OCI-LY3 (cell line): ENCODE measurements around the gene LPP.

Experiments
- H2AFZ ChIP-seq: fragments of 200-600, 300-600 bp; shearing (Covaris generic); 2 replicates; pipeline ENCODE4 v1.6.0; 2014; ENCODE audit warnings: antibody characterized with exemption, low read depth, low read length
- H3K27ac ChIP-seq: fragments of 200-600, 300-600 bp; sonication (generic); 2 replicates; pipeline ENCODE4 v1.5.1; 2014; ENCODE audit warnings: mild to moderate bottlenecking, low read length, moderate library complexity, mixed read lengths
- H3K27me3 ChIP-seq: fragments of 200-600, 300-600 bp; sonication (generic); 2 replicates; pipeline ENCODE4 v1.6.1; 2014; ENCODE audit warnings: low read depth, low read length, mixed read lengths
- H3K36me3 ChIP-seq: fragments of 200-600, 300-600 bp; sonication (generic); replicated peaks from 2 replicates; pipeline ENCODE3; 2014; ENCODE audit warnings: low read depth, low read length, mixed read lengths
- H3K4me1 ChIP-seq: fragments of 300-600, 200-600 bp; sonication (generic); 2 replicates; pipeline ENCODE4 v1.6.1; 2014; ENCODE audit warnings: low read length, mixed read lengths
- H3K4me2 ChIP-seq: fragments of 200-600, 300-600 bp; sonication (generic); 2 replicates; pipeline ENCODE4 v1.6.1; 2014; ENCODE audit warnings: low read length, mixed read lengths
- H3K4me3 ChIP-seq: fragments of 300-600, 200-600 bp; sonication (generic); 2 replicates; pipeline ENCODE4 v1.5.1; 2014; ENCODE audit warnings: antibody characterized with exemption, mild to moderate bottlenecking, low read length, moderate library complexity
- H3K79me2 ChIP-seq: fragments of 300-600, 200-600 bp; shearing (Covaris generic); 2 replicates; pipeline ENCODE4 v1.6.1; 2014; ENCODE audit warnings: mild to moderate bottlenecking, low read length, mixed read lengths
- H3K9ac ChIP-seq: fragments of 300-600, 200-600 bp; shearing (Covaris generic); 2 replicates; pipeline ENCODE4 v1.6.0; 2014; ENCODE audit warnings: mild to moderate bottlenecking, low read length, moderate library complexity
- H3K9me3 ChIP-seq: fragments of 200-600, 300-600 bp; shearing (Covaris generic); 2 replicates; pipeline ENCODE4 v1.6.1; 2014; ENCODE audit warnings: low read length, mixed read lengths; ENCODE audit not compliant: insufficient read depth
- H4K20me1 ChIP-seq: fragments of 200-600, 300-600 bp; sonication (generic); 2 replicates; pipeline ENCODE4 v1.6.1; 2016; ENCODE audit warnings: low read length, mixed read lengths; ENCODE audit not compliant: insufficient read depth
- CTCF ChIP-seq: fragments of 200-600, 300-600 bp; sonication (generic); IDR thresholded peaks from 2 replicates; pipeline ENCODE4 v1.5.1; 2014; ENCODE audit warnings: antibody characterized with exemption, low read length, low read depth
- EZH2phosphoT487 ChIP-seq: fragments of 200-600 bp; shearing (Covaris generic); IDR thresholded peaks from 2 replicates; pipeline ENCODE4 v1.6.1; 2018; ENCODE audit warnings: antibody characterized with exemption, mixed run types, low read depth

The LPP gene

GRCh38 chr3:188817935-188818269 is 663.9 kb downstream of the LPP start:
- Histone ChIP-seq H3K36me3 (no peaks in the 10 kb centered on the region), H3K9me3 (no peaks in the 10 kb centered on the region), H3K79me2 (no peaks in the 10 kb centered on the region), H4K20me1 (no peaks in the 10 kb centered on the region), H3K9ac (no peak overlapping the region), H3K27me3 (no peaks in the 10 kb centered on the region), H3K4me3 (no peak overlapping the region), H2AFZ (no peak overlapping the region), H3K27ac (no peak overlapping the region), H3K4me2 (no peak overlapping the region), H3K4me1 (peaks cover 8% of the 10 kb centered on the region)
- TF ChIP-seq CTCF (no peak), EZH2phosphoT487 (no peak)

DNA sequence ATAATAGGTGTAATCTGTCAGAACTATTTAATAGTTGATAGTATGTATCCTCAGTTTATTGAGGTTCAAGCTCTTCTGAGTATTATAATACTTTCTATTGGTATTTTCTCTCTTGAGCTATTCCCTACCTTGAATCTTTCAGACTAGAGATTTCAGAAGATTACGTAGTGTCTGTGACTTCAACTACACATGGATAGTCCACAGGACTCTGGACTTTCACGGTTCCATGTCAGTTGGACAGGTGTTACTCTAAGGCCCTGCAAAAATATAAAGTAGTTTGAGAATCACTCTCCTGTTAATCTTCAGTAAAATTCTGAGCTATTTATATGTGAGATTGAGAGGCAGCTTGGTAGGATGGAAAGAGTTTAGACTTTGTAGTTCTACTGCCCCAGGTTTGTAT is 664.3 kb downstream of the LPP start:
- Histone ChIP-seq H3K27ac (no peak overlapping the region), H3K4me2 (no peak overlapping the region), H3K9me3 (no peaks in the 10 kb centered on the region), H2AFZ (no peak overlapping the region), H4K20me1 (no peaks in the 10 kb centered on the region), H3K36me3 (no peaks in the 10 kb centered on the region), H3K4me3 (no peak overlapping the region), H3K9ac (no peak overlapping the region), H3K79me2 (no peaks in the 10 kb centered on the region), H3K27me3 (no peaks in the 10 kb centered on the region), H3K4me1 (peaks cover 8% of the 10 kb centered on the region)
- TF ChIP-seq EZH2phosphoT487 (no peak), CTCF (no peak)

- H3K79me2 ChIP-seq = no peaks in the 10 kb centered on the region
- H3K27me3 ChIP-seq = no peaks in the 10 kb centered on the region
- H3K36me3 ChIP-seq = no peaks in the 10 kb centered on the region
- H4K20me1 ChIP-seq = no peaks in the 10 kb centered on the region
- peaks cover 8% of the 10 kb centered on the region for H3K4me1 ChIP-seq
- no peak overlapping the region for H3K27ac ChIP-seq
- no peak overlapping the region for H3K4me3 ChIP-seq
- no peaks in the 10 kb centered on the region for H3K9me3 ChIP-seq
- TF ChIP-seq CTCF = no peak
- no peak for TF ChIP-seq EZH2phosphoT487
- no peak overlapping the region for H3K9ac ChIP-seq
- H2AFZ ChIP-seq = no peak overlapping the region
- H3K4me2 ChIP-seq = no peak overlapping the region
Observed at GRCh38 chr3:188819939-188820338, 666.0 kb downstream of the LPP start.

DNA sequence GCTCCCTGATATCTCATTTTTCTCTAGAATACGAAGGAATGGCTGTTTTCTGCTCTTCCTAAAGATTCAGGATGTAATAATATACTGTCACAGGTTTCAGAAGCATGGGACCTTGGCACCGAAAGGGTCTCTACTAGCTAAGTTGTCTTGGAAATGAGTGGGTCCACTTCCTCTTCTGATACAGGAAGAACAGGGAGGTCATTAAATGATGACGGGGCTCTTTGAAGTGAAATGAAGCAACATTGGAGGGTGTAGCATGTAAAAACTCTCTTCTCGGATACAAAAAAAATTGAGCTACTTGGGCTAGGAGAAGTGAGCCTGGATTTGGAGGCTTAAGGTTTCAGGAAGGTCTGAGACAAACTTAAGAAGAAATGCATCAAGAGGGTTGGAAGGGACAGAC is 668.0 kb downstream of the LPP start:
- H3K27me3 ChIP-seq = no peaks in the 10 kb centered on the region
- no peaks in the 10 kb centered on the region for H3K9me3 ChIP-seq
- no peak overlapping the region for H3K27ac ChIP-seq
- H3K9ac ChIP-seq = no peak overlapping the region
- H2AFZ ChIP-seq = peak overlapping the region; percentile 29; the same call in 1 of the 2 replicates
- no peaks in the 10 kb centered on the region for H3K79me2 ChIP-seq
- no peaks in the 10 kb centered on the region for H3K36me3 ChIP-seq
- H3K4me1 ChIP-seq = peaks cover 20% of the 10 kb centered on the region
- no peak overlapping the region for H3K4me3 ChIP-seq
- 0 out of 2 replicates have a peak overlapping the region, but pooled peaks have one; percentile 7 for H3K4me2 ChIP-seq
- no peaks in the 10 kb centered on the region for H4K20me1 ChIP-seq
- no peak for TF ChIP-seq EZH2phosphoT487
- no peak for TF ChIP-seq CTCF
